ENCODE results near the gene LCT. TPM values are rescaled to one million over a fixed set of nuclear protein-coding genes. Genes with fewer than 3 reads are reported as not detected.

LCT gene
- total and polyA plus RNA-seq, 2 of the 13 experiments (the other 11 are each of a cell fraction or from before 2014, with no cell fraction given): not detected

DNA sequence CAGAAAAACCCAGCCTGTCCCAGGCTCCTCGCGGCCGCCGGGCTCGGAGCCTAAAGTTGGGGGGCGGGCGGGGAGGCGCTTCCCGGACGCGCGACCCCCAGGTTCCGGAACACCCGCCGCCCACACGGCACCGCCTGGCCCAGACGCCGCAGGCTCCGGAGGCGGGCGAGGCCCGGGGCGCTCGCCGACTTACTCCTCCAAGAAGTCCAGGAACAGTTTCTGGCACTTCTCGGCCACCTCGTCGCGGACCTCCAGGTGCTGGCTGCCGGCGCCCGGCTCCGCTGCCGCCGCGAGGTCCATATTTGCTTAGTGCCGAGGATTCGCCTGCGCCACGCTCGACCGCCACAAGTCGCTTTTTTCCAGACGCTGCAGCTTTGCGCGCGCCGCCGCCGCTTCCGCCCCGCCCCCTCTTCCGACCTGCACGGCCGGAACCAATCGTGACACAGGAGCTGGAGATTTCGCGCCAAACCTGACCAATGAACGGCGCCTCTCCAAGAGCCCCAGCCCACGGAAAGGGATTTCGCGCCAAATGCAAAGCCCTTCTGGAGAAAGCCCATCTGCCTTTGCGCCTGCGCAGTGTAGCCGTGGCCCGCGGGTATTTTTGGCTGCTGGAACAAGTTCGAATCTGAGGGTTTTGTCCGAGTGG lies 39.2 kb upstream of the LCT start, which contains the start of gene MCM6 (continued):
- TF ChIP-seq, protein P1, sequence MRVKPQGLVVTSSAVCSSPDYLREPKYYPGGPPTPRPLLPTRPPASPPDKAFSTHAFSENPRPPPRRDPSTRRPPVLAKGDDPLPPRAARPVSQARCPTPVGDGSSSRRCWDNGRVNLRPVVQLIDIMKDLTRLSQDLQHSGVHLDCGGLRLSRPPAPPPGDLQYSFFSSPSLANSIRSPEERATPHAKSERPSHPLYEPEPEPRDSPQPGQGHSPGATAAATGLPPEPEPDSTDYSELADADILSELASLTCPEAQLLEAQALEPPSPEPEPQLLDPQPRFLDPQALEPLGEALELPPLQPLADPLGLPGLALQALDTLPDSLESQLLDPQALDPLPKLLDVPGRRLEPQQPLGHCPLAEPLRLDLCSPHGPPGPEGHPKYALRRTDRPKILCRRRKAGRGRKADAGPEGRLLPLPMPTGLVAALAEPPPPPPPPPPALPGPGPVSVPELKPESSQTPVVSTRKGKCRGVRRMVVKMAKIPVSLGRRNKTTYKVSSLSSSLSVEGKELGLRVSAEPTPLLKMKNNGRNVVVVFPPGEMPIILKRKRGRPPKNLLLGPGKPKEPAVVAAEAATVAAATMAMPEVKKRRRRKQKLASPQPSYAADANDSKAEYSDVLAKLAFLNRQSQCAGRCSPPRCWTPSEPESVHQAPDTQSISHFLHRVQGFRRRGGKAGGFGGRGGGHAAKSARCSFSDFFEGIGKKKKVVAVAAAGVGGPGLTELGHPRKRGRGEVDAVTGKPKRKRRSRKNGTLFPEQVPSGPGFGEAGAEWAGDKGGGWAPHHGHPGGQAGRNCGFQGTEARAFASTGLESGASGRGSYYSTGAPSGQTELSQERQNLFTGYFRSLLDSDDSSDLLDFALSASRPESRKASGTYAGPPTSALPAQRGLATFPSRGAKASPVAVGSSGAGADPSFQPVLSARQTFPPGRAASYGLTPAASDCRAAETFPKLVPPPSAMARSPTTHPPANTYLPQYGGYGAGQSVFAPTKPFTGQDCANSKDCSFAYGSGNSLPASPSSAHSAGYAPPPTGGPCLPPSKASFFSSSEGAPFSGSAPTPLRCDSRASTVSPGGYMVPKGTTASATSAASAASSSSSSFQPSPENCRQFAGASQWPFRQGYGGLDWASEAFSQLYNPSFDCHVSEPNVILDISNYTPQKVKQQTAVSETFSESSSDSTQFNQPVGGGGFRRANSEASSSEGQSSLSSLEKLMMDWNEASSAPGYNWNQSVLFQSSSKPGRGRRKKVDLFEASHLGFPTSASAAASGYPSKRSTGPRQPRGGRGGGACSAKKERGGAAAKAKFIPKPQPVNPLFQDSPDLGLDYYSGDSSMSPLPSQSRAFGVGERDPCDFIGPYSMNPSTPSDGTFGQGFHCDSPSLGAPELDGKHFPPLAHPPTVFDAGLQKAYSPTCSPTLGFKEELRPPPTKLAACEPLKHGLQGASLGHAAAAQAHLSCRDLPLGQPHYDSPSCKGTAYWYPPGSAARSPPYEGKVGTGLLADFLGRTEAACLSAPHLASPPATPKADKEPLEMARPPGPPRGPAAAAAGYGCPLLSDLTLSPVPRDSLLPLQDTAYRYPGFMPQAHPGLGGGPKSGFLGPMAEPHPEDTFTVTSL (CRISPR knock-in tag; IDR thresholded peaks at IDR 0.05; ENCODE audit: borderline replicate concordance): no peak
- TF ChIP-seq, protein P2, sequence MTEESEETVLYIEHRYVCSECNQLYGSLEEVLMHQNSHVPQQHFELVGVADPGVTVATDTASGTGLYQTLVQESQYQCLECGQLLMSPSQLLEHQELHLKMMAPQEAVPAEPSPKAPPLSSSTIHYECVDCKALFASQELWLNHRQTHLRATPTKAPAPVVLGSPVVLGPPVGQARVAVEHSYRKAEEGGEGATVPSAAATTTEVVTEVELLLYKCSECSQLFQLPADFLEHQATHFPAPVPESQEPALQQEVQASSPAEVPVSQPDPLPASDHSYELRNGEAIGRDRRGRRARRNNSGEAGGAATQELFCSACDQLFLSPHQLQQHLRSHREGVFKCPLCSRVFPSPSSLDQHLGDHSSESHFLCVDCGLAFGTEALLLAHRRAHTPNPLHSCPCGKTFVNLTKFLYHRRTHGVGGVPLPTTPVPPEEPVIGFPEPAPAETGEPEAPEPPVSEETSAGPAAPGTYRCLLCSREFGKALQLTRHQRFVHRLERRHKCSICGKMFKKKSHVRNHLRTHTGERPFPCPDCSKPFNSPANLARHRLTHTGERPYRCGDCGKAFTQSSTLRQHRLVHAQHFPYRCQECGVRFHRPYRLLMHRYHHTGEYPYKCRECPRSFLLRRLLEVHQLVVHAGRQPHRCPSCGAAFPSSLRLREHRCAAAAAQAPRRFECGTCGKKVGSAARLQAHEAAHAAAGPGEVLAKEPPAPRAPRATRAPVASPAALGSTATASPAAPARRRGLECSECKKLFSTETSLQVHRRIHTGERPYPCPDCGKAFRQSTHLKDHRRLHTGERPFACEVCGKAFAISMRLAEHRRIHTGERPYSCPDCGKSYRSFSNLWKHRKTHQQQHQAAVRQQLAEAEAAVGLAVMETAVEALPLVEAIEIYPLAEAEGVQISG (CRISPR knock-in tag; IDR thresholded peaks at IDR 0.05): peak; percentile 54
- TF ChIP-seq, protein P3, sequence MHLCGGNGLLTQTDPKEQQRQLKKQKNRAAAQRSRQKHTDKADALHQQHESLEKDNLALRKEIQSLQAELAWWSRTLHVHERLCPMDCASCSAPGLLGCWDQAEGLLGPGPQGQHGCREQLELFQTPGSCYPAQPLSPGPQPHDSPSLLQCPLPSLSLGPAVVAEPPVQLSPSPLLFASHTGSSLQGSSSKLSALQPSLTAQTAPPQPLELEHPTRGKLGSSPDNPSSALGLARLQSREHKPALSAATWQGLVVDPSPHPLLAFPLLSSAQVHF (CRISPR knock-in tag; IDR thresholded peaks at IDR 0.05): peak; percentile 81
- peak; percentile 52; the same call in 1 of the 2 replicates for TF ChIP-seq ZNF570 (CRISPR knock-in tag; IDR thresholded peaks at IDR 0.05; ENCODE audit: borderline replicate concordance)
- no peak for TF ChIP-seq RBM39 (IDR thresholded peaks at IDR 0.05; ENCODE audit: low read depth, low read length, poor library complexity, severe bottlenecking)
- TF ChIP-seq GABPA (IDR thresholded peaks at IDR 0.05; ENCODE audit: low read depth, low read length): no peak
- TF ChIP-seq GABPA (CRISPR knock-in tag; IDR thresholded peaks at IDR 0.05; ENCODE audit: low read depth): no peak
- TF ChIP-seq NCOA5 (CRISPR knock-in tag; IDR thresholded peaks at IDR 0.05): no peak
- TF ChIP-seq NFRKB (IDR thresholded peaks at IDR 0.05): no peak
- no peak for TF ChIP-seq ZNF34 (CRISPR knock-in tag; IDR thresholded peaks at IDR 0.05; ENCODE audit: borderline replicate concordance)
- TF ChIP-seq, protein P4, sequence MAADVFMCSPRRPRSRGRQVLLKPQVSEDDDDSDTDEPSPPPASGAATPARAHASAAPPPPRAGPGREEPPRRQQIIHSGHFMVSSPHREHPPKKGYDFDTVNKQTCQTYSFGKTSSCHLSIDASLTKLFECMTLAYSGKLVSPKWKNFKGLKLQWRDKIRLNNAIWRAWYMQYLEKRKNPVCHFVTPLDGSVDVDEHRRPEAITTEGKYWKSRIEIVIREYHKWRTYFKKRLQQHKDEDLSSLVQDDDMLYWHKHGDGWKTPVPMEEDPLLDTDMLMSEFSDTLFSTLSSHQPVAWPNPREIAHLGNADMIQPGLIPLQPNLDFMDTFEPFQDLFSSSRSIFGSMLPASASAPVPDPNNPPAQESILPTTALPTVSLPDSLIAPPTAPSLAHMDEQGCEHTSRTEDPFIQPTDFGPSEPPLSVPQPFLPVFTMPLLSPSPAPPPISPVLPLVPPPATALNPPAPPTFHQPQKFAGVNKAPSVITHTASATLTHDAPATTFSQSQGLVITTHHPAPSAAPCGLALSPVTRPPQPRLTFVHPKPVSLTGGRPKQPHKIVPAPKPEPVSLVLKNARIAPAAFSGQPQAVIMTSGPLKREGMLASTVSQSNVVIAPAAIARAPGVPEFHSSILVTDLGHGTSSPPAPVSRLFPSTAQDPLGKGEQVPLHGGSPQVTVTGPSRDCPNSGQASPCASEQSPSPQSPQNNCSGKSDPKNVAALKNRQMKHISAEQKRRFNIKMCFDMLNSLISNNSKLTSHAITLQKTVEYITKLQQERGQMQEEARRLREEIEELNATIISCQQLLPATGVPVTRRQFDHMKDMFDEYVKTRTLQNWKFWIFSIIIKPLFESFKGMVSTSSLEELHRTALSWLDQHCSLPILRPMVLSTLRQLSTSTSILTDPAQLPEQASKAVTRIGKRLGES (CRISPR knock-in tag; IDR thresholded peaks at IDR 0.05; ENCODE audit: borderline replicate concordance): no peak
- TF ChIP-seq TAF1 (CRISPR knock-in tag; IDR thresholded peaks at IDR 0.05): peak; percentile 37; the same call in 1 of the 2 replicates
- peak; percentile 20; the same call in 1 of the 2 replicates for TF ChIP-seq ZNF331 (CRISPR knock-in tag; IDR thresholded peaks at IDR 0.05)
- TF ChIP-seq KDM6A (CRISPR knock-in tag; IDR thresholded peaks at IDR 0.05; ENCODE audit: low read depth): no peak
- 0 out of 2 replicates have a peak, but pooled peaks have one; percentile 16 for TF ChIP-seq ELF3 (CRISPR knock-in tag; IDR thresholded peaks at IDR 0.05)
- TF ChIP-seq, protein P5, sequence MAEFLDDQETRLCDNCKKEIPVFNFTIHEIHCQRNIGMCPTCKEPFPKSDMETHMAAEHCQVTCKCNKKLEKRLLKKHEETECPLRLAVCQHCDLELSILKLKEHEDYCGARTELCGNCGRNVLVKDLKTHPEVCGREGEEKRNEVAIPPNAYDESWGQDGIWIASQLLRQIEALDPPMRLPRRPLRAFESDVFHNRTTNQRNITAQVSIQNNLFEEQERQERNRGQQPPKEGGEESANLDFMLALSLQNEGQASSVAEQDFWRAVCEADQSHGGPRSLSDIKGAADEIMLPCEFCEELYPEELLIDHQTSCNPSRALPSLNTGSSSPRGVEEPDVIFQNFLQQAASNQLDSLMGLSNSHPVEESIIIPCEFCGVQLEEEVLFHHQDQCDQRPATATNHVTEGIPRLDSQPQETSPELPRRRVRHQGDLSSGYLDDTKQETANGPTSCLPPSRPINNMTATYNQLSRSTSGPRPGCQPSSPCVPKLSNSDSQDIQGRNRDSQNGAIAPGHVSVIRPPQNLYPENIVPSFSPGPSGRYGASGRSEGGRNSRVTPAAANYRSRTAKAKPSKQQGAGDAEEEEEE (CRISPR knock-in tag; IDR thresholded peaks at IDR 0.05; ENCODE audit: borderline replicate concordance): no peak

Data from HepG2 (cell line).